ENCODE measurements around the gene SMPD4. TPM values are rescaled to one million over a fixed set of nuclear protein-coding genes. Genes with fewer than 3 reads are reported as not detected.

Gene SMPD4
- total and polyA plus RNA-seq, 2 of the 8 experiments (the other 6 are each of a cell fraction or from before 2014, with no cell fraction given) = 102 to 106 TPM

GRCh38 chr2:130150181-130151144 is 30.9 kb downstream of the SMPD4 start:
- Histone ChIP-seq H2AK5ac (ENCODE audit: low read depth, low read length) (no peak overlapping the region), H3K4ac (replicated peaks; ENCODE audit: insufficient read length, low read depth, low read length) (no peak overlapping the region), H4K5ac (ENCODE audit: insufficient read length, low read depth, low read length) (no peak overlapping the region), H4K8ac (ENCODE audit: extremely low read depth, insufficient read depth, low read length) (no peak overlapping the region), H3K4me1 (replicated peaks in 1 of 4; ENCODE audit: control insufficient read depth in 3 of 4, insufficient read depth in 4 of 4, low read length in 3 of 4) (no peaks in the 10 kb centered on the region), H3K27me3 (replicated peaks in 1 of 4; ENCODE audit: control insufficient read depth in 3 of 4, extremely low read depth in 1 of 4, insufficient read depth in 3 of 4, low read length in 3 of 4) (no peaks in the 10 kb centered on the region), H2BK12ac (ENCODE audit: low read depth, low read length) (no peak overlapping the region), H2BK15ac (ENCODE audit: low read length) (no peak overlapping the region), H3K9me3 (ENCODE audit: insufficient read depth in 2 of 2, low read depth in 1 of 2, low read length in 1 of 2) (no peaks in the 10 kb centered on the region), H2AFZ (ENCODE audit: low read length) (no peak overlapping the region), H3K4me3 (ENCODE audit: extremely low read depth in 1 of 4, insufficient read depth in 2 of 4, low read depth in 3 of 4, low read length in 4 of 4) (no peak overlapping the region), H3K18ac (ENCODE audit: extremely low read depth, low read length) (no peak overlapping the region), H3K79me1 (ENCODE audit: low read depth, low read length) (no peaks in the 10 kb centered on the region), H3K9ac (replicated peaks in 1 of 4; ENCODE audit: extremely low read depth in 1 of 4, low read depth in 3 of 4, low read length in 3 of 4) (no peak overlapping the region), H2BK120ac (replicated peaks; ENCODE audit: low read depth, low read length) (no peak overlapping the region), H4K91ac (replicated peaks; ENCODE audit: insufficient read length, low read length) (no peak overlapping the region), H3K23me2 (ENCODE audit: low read depth, low read length) (no peaks in the 10 kb centered on the region), H3K14ac (ENCODE audit: insufficient read length) (no peak overlapping the region), H2BK20ac (ENCODE audit: low read length) (no peak overlapping the region), H3K4me2 (ENCODE audit: insufficient read depth in 1 of 2, low read depth in 2 of 2, low read length in 2 of 2) (no peak overlapping the region), H3K23ac (ENCODE audit: insufficient read length) (no peak overlapping the region), H3K56ac (replicated peaks; ENCODE audit: insufficient read length, low read depth, low read length) (no peak overlapping the region), H3K27ac (ENCODE audit: low read depth, low read length) (no peak overlapping the region), H2BK5ac (ENCODE audit: low read depth, low read length) (no peak overlapping the region), H4K20me1 (replicated peaks in 1 of 2; ENCODE audit: control insufficient read depth in 1 of 2, insufficient read depth in 2 of 2, low read length in 2 of 2) (no peaks in the 10 kb centered on the region), H3K36me3 (ENCODE audit: control insufficient read depth in 2 of 4, insufficient read depth in 4 of 4, low read length in 3 of 4) (peaks cover 3 to 32% (median 14%) of the 10 kb centered on the region in 4 experiments; a peak in 5 of 8 replicates), H3K79me2 (ENCODE audit: control insufficient read depth in 1 of 2, insufficient read depth in 2 of 2, low read length in 2 of 2) (no peaks in the 10 kb centered on the region)
- DNase-seq (ENCODE audit: low read depth in 1 of 2, low spot score in 2 of 2) (peak in 1 of 2 experiments; percentile 50), FAIRE-seq (no peak)
- CTCF ChIA-PET (ENCODE audit: partially characterized antibody) = no interaction called here
- TF ChIP-seq TEAD4 (IDR thresholded peaks at IDR 0.05; ENCODE audit: low read depth, low read length) (no peak), BCL11A (IDR thresholded peaks at IDR 0.05; ENCODE audit: low read depth in 2 of 2, low read length in 2 of 2) (no peak)
- WGBS, 2 experiments (ENCODE audit: extremely low coverage in 1 of 2, insufficient coverage in 1 of 2, insufficient read length in 1 of 2, insufficient replicate concordance in 2 of 2, low coverage in 1 of 2, low lambda C conversion rate in 2 of 2, missing lambda C conversion rate in 1 of 2) = 89% methylated on average over 22 of the region's 23 CpGs; no CpG with 5 or more reads in 1 of the 2 experiments
- POLR2A ChIA-PET (ENCODE audit: partially characterized antibody) = interaction anchor here (1.0 to 1.2 kb wide), 2 partner anchors 19 to 27 kb away, joined by 3 to 4 read pairs; no protein-coding TSS in a partner anchor
